NK-92 (cell line): ENCODE measurements around the gene PARD3.
"Not testable (repeated sequence)": the region's sequence is repeated elsewhere in the genome, so short reads cannot be mapped to it uniquely, and the experiment has no call there.

Experiments
- DNase-seq: peaks from one replicate; lab custom pipeline; 2025; ENCODE audit not compliant: unreplicated experiment; lab: John Stamatoyannopoulos, UW

PARD3 gene

GRCh38 chr10:34433241-34434076, 381.6 kb downstream of the PARD3 start:
- no peak for DNase-seq

DNA sequence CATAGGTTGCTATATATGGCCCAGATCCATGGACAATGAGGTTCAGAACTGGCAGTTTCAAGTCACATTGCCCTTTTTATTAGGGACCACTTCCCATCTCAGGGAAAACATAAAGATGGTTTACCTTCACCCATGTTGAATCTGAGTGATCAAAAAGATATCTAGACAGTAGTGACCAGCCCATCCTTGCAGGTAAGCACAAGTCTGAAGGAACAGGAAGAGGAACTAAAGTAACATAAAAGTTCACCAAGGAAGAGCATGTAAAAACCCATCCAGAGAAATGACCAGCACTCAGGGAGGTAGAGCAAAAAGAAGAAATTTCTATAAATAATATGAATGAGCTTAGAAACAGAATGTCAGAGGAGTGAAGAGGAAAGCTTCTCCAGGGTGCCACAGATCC, 382.5 kb downstream of the PARD3 start:
- DNase-seq = no peak

- no peak for DNase-seq
Observed at GRCh38 chr10:34430685-34431084, 384.4 kb downstream of the PARD3 start.

GRCh38 chr10:34428501-34428900, 386.6 kb downstream of the PARD3 start:
- no peak for DNase-seq

DNA sequence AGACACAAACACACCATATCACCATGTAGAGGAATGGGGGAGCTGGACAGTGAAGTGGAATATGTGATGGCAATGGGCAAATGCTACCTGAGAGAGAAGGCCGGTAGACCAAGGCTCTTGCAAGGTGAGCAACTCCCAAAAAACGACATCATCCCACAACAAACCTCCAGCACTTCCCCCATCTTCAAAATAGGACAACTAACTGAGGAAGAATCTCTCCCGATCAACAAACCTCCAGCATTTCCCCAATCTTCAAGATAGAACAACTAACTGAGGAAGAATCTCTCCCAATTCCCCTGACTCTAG, 387.2 kb downstream of the PARD3 start:
- no peak for DNase-seq

- not testable (repeated sequence) for DNase-seq
Observed at GRCh38 chr10:34427158-34427910, 387.8 kb downstream of the PARD3 start.

- not testable (repeated sequence) for DNase-seq
Observed at GRCh38 chr10:34426538-34427157, 388.4 kb downstream of the PARD3 start.

GRCh38 chr10:34426041-34426440, 389.1 kb downstream of the PARD3 start:
- no peak for DNase-seq

DNA sequence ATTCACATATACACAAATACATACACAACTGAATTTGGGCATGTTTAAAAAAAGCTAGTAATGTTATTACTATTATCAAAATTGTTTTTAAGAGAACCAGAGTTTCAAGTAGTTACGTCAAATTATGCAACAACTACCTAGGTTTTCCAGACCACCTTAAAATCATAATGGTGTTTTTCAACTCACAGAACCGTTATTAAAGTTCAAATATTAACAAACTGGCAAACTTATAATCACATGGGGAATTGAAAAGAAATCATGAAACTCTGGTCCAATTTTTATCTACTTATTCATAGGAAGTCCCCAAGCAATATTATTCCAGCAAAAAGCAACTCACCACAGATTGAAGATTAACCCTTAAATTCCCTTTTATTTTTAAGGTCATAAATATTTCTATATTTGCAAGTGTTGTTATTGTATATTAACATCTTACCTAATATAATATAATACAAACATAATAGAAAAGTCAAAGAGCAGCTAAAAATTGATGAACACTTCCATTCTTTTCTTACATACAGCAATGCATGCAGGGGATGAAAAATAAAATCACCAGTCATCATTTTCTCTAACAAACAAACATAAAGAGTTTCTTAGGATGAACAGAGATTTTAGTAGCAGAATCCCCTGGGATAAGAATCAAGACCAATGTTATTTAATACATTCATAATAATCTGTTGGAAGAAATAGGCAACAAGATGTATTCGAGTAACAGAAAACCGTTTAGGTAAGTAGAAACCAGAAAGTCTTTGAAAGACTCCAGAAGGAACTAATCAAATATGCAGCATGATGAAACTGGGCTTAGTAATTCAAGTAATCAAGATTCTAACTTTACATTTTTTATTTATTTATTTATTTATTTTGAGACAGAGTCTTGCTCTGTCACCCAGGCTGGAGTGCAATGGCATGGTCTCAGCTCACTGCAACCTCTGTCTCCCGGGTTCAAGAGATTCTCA, 391.1 kb downstream of the PARD3 start:
- DNase-seq = no peak

GRCh38 chr10:34420795-34421194, 394.3 kb downstream of the PARD3 start:
- DNase-seq = no peak

- DNase-seq = no peak
Observed at GRCh38 chr10:34420273-34420672, 394.8 kb downstream of the PARD3 start.

GRCh38 chr10:34415039-34415438, 400.1 kb downstream of the PARD3 start:
- DNase-seq = no peak

DNA sequence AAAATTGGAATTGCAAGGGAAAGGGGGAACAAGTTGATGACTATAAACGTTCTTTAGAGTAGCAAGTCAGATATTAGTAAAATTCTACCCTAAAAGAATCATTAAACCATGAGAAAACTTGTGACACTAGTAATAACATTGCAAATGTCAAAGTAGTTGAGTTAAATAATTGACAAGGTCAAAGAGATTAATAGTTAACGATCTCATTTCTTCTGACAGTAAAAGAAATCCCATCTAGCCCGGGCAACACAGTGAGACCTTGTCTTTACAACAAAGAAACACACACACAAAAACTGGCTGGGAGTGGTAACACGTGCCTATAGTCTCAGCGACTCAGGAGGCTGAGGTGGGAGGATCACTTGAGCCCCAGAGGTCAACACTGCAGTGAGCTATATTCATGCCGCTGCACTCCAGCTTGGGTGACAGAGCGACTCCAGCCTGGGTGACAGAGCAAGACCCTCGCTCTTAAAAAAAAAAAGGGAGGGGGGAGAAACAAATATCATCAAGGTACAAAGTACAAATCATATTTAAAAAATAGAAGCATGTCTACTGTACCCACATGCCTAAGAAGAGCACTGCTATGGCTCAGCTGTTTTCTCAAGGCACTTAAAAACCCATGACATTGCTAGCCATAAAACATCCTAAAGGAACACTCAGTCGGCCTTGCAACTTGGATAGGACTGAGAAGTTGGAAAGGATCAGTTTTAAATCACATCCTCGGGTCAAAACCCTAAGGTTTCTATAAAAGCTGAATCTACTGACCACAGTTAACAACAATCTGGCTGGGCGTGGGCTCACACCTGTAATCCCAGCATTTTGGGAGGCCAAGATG, 401.1 kb downstream of the PARD3 start:
- no peak for DNase-seq

DNA sequence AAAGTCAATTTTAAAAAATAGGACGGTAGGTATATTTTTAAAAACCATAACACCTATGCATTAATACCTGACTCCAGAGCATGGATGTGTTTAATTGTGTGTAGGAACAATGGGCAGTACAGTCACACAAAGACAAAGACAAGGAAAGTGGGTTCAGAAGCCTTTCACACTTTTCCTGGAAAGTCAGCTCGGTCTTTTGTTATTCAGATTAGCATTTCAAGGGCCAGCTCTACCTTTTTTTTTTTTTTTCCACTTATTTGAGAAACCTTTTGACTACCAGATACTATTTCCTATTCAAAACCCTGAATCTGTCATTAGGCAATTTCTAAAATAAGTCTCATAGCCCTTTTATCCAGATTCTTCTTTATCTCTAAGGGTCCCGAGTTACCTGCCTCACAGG, 401.9 kb downstream of the PARD3 start:
- no peak for DNase-seq

DNA sequence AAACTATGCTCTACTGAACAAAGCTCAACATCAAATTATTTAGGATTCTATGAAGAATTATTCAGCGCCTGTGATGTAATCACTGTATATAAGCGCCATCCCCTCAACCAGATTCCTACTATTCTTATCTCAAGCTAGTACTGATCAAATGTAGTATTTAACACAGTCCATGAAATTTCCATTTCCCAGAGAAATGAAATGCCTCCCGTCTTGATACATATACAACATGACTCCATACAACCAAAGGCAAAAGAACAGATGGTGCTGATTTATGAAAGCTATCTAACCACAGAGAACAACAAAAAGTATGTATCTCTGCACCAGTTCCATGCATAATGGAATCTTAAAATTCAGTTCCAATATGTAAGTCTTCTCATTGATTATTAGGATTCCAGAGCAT, 406.1 kb downstream of the PARD3 start:
- no peak for DNase-seq

DNA sequence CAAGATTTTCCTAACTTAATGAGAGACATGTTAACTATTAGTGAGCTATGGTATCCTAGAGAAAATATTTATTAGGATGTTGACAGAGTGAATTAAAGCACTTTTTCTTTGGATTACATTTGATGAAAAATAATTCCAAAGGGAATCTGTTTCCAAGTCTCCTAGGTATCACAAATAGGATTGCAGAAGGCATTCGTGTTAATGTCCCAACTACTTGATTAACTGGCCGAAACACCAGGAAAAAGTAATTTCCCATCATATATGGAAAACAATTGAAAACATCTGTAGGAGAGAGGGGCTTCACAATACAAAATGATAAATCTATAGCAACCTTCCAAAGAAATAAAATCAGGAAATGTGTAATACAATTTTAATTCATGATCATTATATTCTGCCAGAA, 406.7 kb downstream of the PARD3 start:
- no peak for DNase-seq

DNA sequence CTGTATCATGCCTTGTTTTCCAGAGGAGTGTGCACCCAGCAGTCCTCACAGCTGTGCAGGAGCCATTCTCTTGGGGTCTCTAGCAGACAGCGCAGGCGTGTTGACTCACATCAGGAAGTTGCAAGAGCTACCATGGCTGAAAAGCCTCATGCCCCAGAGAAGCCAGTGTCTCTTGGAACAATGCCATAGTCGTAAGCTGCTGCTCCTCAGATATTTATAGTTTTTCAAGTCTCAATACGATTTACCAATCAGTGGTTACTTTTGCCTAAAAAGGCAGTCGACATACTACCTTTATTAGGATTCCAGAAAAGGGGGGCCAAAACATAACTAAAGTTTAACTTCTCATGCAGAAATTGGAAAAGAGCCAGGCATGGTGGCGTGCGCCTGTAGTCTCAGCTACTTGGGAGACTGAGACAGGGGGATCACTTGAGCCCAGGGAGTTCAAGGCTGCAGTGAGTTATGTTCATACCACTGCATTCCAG, 407.7 kb downstream of the PARD3 start:
- no peak for DNase-seq

DNA sequence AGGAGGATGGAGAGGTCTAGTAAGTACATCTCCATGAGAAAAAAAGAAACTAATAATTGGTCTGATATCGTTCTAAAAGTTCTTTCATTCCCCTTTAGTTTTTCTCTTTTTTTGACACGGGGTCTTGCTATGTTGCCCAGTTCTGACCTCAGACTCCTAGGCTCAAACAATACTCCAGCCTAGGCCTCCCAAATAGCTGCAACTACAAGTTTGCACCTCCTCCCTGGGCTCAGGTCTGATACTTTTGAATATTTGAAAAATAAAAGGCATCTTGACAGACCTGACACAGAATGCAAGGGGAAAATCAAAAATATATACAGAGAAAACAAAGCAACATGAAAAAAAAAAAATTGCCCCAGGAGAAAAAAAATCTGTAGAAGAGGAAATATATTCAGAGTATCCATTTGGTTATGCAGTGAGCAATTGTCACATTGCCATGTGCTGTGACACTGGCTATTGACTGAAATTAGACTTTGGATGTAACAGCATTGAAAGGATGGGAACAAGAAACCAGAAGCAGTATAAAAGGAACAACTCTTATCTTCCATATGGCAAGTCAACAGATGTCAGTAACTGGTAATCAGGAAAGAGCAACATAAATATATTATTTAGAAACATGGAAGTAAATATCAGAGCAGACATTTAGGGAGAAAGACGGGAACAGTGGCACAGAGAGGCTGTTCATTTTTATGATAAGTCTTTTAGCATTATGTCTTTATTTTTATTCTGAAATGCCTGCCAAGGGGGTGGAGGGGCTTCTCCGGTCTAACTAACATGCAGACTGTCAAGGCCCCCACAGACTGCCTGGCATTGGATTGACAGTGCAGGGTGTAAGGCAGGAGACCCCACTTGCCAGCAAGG, 408.4 kb downstream of the PARD3 start:
- DNase-seq = no peak
